Ovary (tissue), 3 donors: Measurements from ENCODE around the gene RBM4B.

Experiments
- POLR2A ChIP-seq: fragments of 450-650 bp; IDR thresholded peaks from one replicate; pipeline ENCODE4 v1.6.1; 2017; ENCODE audit warnings: antibody characterized with exemption, mild to moderate bottlenecking, moderate library complexity
- TF ChIP-seq, protein P1 (sequence below), 3 donors: fragments of 450-650 bp in 2 of 3; fragments of 200-600 bp in 1 of 3; IDR thresholded peaks; one replicate each; pipeline versions ENCODE4 v1.5.1 to v1.8.0; 2016 to 2022; ENCODE audit warnings: antibody characterized with exemption in 3 of 3, mild to moderate bottlenecking in 1 of 3
- donor health status: DM: no; HTN: no; CAD: no.

DNA sequence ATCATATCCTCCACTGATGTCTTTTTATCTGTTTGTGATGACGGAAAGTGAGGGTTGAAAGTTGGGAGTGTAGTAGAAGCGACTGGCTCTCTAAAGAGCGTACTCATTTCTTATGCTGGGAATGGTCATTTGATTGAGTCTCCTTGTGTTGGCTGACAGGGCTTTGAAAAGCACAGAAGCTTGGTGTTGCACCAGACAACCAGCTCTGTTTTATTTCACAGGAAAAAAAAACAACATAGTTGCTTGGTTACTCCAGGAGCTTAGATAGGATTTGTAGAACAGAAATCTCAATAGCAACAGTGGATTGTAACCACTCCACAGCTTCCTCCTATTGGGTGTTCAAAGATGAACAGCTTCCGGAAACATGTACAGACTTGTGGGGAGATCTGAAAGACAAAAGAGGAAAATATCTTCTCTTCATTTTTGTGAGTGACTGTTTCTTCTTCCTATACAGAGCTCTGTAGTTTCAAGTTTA, 58.6 kb downstream of the RBM4B start:
- TF ChIP-seq, protein P1, sequence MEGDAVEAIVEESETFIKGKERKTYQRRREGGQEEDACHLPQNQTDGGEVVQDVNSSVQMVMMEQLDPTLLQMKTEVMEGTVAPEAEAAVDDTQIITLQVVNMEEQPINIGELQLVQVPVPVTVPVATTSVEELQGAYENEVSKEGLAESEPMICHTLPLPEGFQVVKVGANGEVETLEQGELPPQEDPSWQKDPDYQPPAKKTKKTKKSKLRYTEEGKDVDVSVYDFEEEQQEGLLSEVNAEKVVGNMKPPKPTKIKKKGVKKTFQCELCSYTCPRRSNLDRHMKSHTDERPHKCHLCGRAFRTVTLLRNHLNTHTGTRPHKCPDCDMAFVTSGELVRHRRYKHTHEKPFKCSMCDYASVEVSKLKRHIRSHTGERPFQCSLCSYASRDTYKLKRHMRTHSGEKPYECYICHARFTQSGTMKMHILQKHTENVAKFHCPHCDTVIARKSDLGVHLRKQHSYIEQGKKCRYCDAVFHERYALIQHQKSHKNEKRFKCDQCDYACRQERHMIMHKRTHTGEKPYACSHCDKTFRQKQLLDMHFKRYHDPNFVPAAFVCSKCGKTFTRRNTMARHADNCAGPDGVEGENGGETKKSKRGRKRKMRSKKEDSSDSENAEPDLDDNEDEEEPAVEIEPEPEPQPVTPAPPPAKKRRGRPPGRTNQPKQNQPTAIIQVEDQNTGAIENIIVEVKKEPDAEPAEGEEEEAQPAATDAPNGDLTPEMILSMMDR (IDR thresholded peaks at IDR 0.05): no peak
- no peak for TF ChIP-seq POLR2A
